Measurements from ENCODE around the gene FLYWCH1. TPM values are rescaled to one million over a fixed set of nuclear protein-coding genes. Genes with fewer than 3 reads are reported as not detected.
A peak's percentile ranks its signal among the peaks of the same experiment; 100 is the strongest.

FLYWCH1 gene
- total and polyA plus RNA-seq, 2 of the 8 experiments (the other 6 are each of a cell fraction or from before 2014, with no cell fraction given), result 12.4 to 23.5 TPM

GRCh38 chr16:2911638-2912329 lies at the start of gene FLYWCH1 (continued):
- no peak for TF ChIP-seq JUN (IDR thresholded peaks at IDR 0.05; ENCODE audit: low read depth, low read length)
- TF ChIP-seq SP1 (IDR thresholded peaks at IDR 0.05; ENCODE audit: low read depth, low read length), result peak; percentile 97
- TF ChIP-seq ASH2L (IDR thresholded peaks at IDR 0.05; ENCODE audit: low read length), result peak; percentile 44
- TF ChIP-seq TAF1 (IDR thresholded peaks at IDR 0.05; ENCODE audit: low read depth, low read length), result peak; percentile 56; the same call in 1 of the 2 replicates
- TF ChIP-seq HDAC6 (IDR thresholded peaks at IDR 0.05; ENCODE audit: low read depth, low read length), result no peak
- peak; percentile 65 for TF ChIP-seq NRF1 (IDR thresholded peaks at IDR 0.05; ENCODE audit: low read depth, low read length)
- TF ChIP-seq YY1 (IDR thresholded peaks at IDR 0.05; ENCODE audit: low read depth, low read length), result no peak; the same call in 1 of the 2 replicates
- no peak for TF ChIP-seq KDM1A (IDR thresholded peaks at IDR 0.05; ENCODE audit: borderline replicate concordance, low read length)
- no peak for TF ChIP-seq BCL11A (IDR thresholded peaks at IDR 0.05; ENCODE audit: low read depth in 2 of 2, low read length in 2 of 2)
- TF ChIP-seq E2F6 (IDR thresholded peaks at IDR 0.05), result no peak
- TF ChIP-seq CREB1 (IDR thresholded peaks at IDR 0.05), result peak; percentile 79
- TF ChIP-seq RBBP5 (IDR thresholded peaks at IDR 0.05; ENCODE audit: borderline replicate concordance, low read depth, low read length), result peak; percentile 67; the same call in 1 of the 2 replicates
- 0 out of 3 replicates have a peak, but pooled peaks of 1 of the 2 experiments have one; percentile 15 for TF ChIP-seq EP300 (IDR thresholded peaks at IDR 0.05; ENCODE audit: borderline replicate concordance in 1 of 2, low read depth in 2 of 2, low read length in 2 of 2)
- TF ChIP-seq TBP (IDR thresholded peaks at IDR 0.05; ENCODE audit: low read depth, low read length), result no peak
- peak; percentile 97 for TF ChIP-seq KDM4A (IDR thresholded peaks at IDR 0.05; ENCODE audit: low read depth, low read length, severe bottlenecking)

All from H1 (cell line).